H9 (cell line): ENCODE measurements around the gene PTH2R. TPM values are rescaled to one million over a fixed set of nuclear protein-coding genes. Genes with fewer than 3 reads are reported as not detected.

Source experiments
- DNase-seq: peaks from one replicate; pipeline ENCODE4 v3.0.0-alpha.2; 2017
- H2AFZ ChIP-seq: one replicate; pipeline ENCODE4 v1.6.1; 2013; ENCODE audit warnings: mild to moderate bottlenecking, low read length, control low read depth, moderate library complexity
- H2AK5ac ChIP-seq: 2 replicates; pipeline ENCODE4 v1.6.1; 2013; ENCODE audit warnings: low read length, control low read depth, mixed read lengths; ENCODE audit not compliant: insufficient read length
- H2BK120ac ChIP-seq: one replicate; pipeline ENCODE4 v1.6.1; 2013; ENCODE audit warnings: low read depth, mild to moderate bottlenecking, low read length, control low read depth, inconsistent platforms; ENCODE audit not compliant: poor library complexity, severe bottlenecking
- H2BK12ac ChIP-seq: 2 replicates; pipeline ENCODE4 v1.6.1; 2013; ENCODE audit warnings: low read length, control low read depth, mixed read lengths, low read depth; ENCODE audit not compliant: insufficient read length
- H2BK15ac ChIP-seq: 2 replicates; pipeline ENCODE4 v1.6.1; 2013; ENCODE audit warnings: low read depth, low read length, control low read depth
- H2BK20ac ChIP-seq: one replicate; pipeline ENCODE4 v1.6.1; 2013; ENCODE audit warnings: low read depth, mild to moderate bottlenecking, low read length, control low read depth, inconsistent platforms; ENCODE audit not compliant: poor library complexity, severe bottlenecking
- H2BK5ac ChIP-seq: 2 replicates; pipeline ENCODE4 v1.6.1; 2013; ENCODE audit warnings: low read length, control low read depth, mixed read lengths; ENCODE audit not compliant: insufficient read length
- H3K14ac ChIP-seq: 2 replicates; pipeline ENCODE4 v1.6.1; 2013; ENCODE audit warnings: low read length, control low read depth; ENCODE audit not compliant: insufficient read depth
- H3K18ac ChIP-seq: 2 replicates; pipeline ENCODE4 v1.6.1; 2013; ENCODE audit warnings: low read depth, mild to moderate bottlenecking, mixed read lengths, low read length, control low read depth; ENCODE audit not compliant: insufficient read length
- H3K23ac ChIP-seq: 2 replicates; pipeline ENCODE4 v1.6.1; 2013; ENCODE audit warnings: low read length, control low read depth, mixed read lengths, low read depth; ENCODE audit not compliant: insufficient read length
- H3K23me2 ChIP-seq: 2 replicates; pipeline ENCODE4 v1.6.1; 2013; ENCODE audit warnings: low read depth, mild to moderate bottlenecking, mixed read lengths, low read length, control low read depth; ENCODE audit not compliant: insufficient read length, poor library complexity, severe bottlenecking
- H3K27ac ChIP-seq: 2 replicates; pipeline ENCODE4 v1.5.1; 2013; ENCODE audit warnings: low read length, control low read depth, mixed read lengths, low read depth; ENCODE audit not compliant: insufficient read length
- H3K27me3 ChIP-seq: 2 replicates; pipeline ENCODE4 v1.6.1; 2013; ENCODE audit warnings: low read length, control low read depth, inconsistent platforms; ENCODE audit not compliant: insufficient read depth
- H3K4ac ChIP-seq: 2 replicates; pipeline ENCODE4 v1.6.1; 2013; ENCODE audit warnings: low read depth, mild to moderate bottlenecking, control low read depth, inconsistent platforms, low read length, moderate library complexity
- H3K4me1 ChIP-seq: 2 replicates; pipeline ENCODE4 v1.6.1; 2013; ENCODE audit warnings: low read length, control low read depth, inconsistent platforms; ENCODE audit not compliant: insufficient read depth
- H3K4me2 ChIP-seq: 2 replicates; pipeline ENCODE4 v1.6.1; 2013; ENCODE audit warnings: low read length, control low read depth, mixed read lengths; ENCODE audit not compliant: insufficient read length, insufficient read depth
- H3K56ac ChIP-seq: 2 replicates; pipeline ENCODE4 v1.6.1; 2013; ENCODE audit warnings: low read depth, mild to moderate bottlenecking, mixed read lengths, low read length, control low read depth; ENCODE audit not compliant: insufficient read length
- H3K79me1 ChIP-seq: 2 replicates; pipeline ENCODE4 v1.6.1; 2013; ENCODE audit warnings: low read depth, mild to moderate bottlenecking, moderate library complexity, low read length, control low read depth, inconsistent platforms; ENCODE audit not compliant: insufficient read depth, poor library complexity, severe bottlenecking
- H3K79me2 ChIP-seq: 2 replicates; pipeline ENCODE4 v1.6.1; 2013; ENCODE audit warnings: low read length, control low read depth, inconsistent platforms; ENCODE audit not compliant: insufficient read depth
- H3K9ac ChIP-seq: 2 replicates; pipeline ENCODE4 v1.6.1; 2013; ENCODE audit warnings: low read length, control low read depth, mixed read lengths; ENCODE audit not compliant: insufficient read length; ENCODE audit errors: extremely low read depth
- H3K9me3 ChIP-seq: one replicate; pipeline ENCODE4 v1.6.1; 2013; ENCODE audit warnings: low read depth, low read length, inconsistent platforms; ENCODE audit not compliant: control insufficient read depth
- H3T11ph ChIP-seq: one replicate; pipeline ENCODE4 v1.6.1; 2013; ENCODE audit warnings: mild to moderate bottlenecking, low read length, control low read depth, inconsistent platforms
- H4K20me1 ChIP-seq: one replicate; pipeline ENCODE4 v1.6.1; 2013; ENCODE audit not compliant: control insufficient read depth, insufficient read length, insufficient read depth
- H4K5ac ChIP-seq: 2 replicates; pipeline ENCODE4 v1.6.1; 2013; ENCODE audit warnings: low read depth, mild to moderate bottlenecking, mixed read lengths, low read length, control low read depth; ENCODE audit not compliant: insufficient read length
- H4K8ac ChIP-seq: replicated peaks from 2 replicates; pipeline ENCODE4 v1.6.1; 2013; ENCODE audit warnings: low read length, control low read depth, mixed read lengths, low read depth; ENCODE audit not compliant: insufficient read length
- H4K91ac ChIP-seq: 2 replicates; pipeline ENCODE4 v1.6.1; 2013; ENCODE audit warnings: low read depth, mild to moderate bottlenecking, moderate library complexity, mixed read lengths, low read length, control low read depth; ENCODE audit not compliant: insufficient read length
- H3K27ac Mint-ChIP-seq, 3 experiments: 2 replicates in 2 of 3; 3 replicates in 1 of 3; pipeline ENCODE4 v1.8.0; 2020 to 2021; ENCODE audit warnings: mixed read lengths in 3 of 3, mild to moderate bottlenecking in 1 of 3, moderate library complexity in 1 of 3
- H3K27me3 Mint-ChIP-seq: 2 replicates; pipeline ENCODE4 v1.8.0; 2021; ENCODE audit warnings: low read depth, mild to moderate bottlenecking, moderate library complexity, mixed read lengths
- H3K36me3 Mint-ChIP-seq, 3 experiments: 2 replicates in 2 of 3; 3 replicates in 1 of 3; pipeline ENCODE4 v1.8.0; 2020 to 2021; ENCODE audit warnings: low read depth in 3 of 3, mixed read lengths in 3 of 3; ENCODE audit not compliant: insufficient read depth in 1 of 3
- H3K4me1 Mint-ChIP-seq, 2 experiments: 2 replicates each; pipeline ENCODE4 v1.8.0; 2020; ENCODE audit warnings: mixed read lengths in 2 of 2
- H3K4me3 Mint-ChIP-seq, 2 experiments: 2 replicates in 1 of 2; 3 replicates in 1 of 2; pipeline ENCODE4 v1.8.0; 2020 to 2021; ENCODE audit warnings: mild to moderate bottlenecking in 2 of 2, mixed read lengths in 2 of 2, moderate library complexity in 1 of 2
- H3K9me3 Mint-ChIP-seq, 2 experiments: 2 replicates in 1 of 2; 3 replicates in 1 of 2; pipeline ENCODE4 v1.8.0; 2020; ENCODE audit warnings: mild to moderate bottlenecking in 2 of 2, mixed read lengths in 2 of 2, moderate library complexity in 1 of 2
- CTCF ChIP-seq: fragments of 200-600 bp; sonication (generic); conservative IDR thresholded peaks from 3 replicates; pipeline ENCODE4 v1.8.0; 2021; ENCODE audit warnings: antibody characterized with exemption, mild to moderate bottlenecking
- WGBS: extraction: QIAGEN DNeasy Blood & Tissue Kit; methylation state at CpG from one replicate; pipeline ENCODE4 v1.1.7; 2013; ENCODE audit warnings: missing lambda C conversion rate, low lambda C conversion rate, mixed read lengths; ENCODE audit not compliant: insufficient read length; ENCODE audit errors: extremely low coverage; 5-methylcytosine and 5-hydroxymethylcytosine counted together
- total RNA-seq: library from RNA; stranded (reverse); gene quantifications from 2 replicates; pipeline ENCODE4 v1.2.1, GENCODE V29; 2021

The PTH2R gene
- total RNA-seq, 1 experiment from 2014 or later, result 0.20 TPM

DNA sequence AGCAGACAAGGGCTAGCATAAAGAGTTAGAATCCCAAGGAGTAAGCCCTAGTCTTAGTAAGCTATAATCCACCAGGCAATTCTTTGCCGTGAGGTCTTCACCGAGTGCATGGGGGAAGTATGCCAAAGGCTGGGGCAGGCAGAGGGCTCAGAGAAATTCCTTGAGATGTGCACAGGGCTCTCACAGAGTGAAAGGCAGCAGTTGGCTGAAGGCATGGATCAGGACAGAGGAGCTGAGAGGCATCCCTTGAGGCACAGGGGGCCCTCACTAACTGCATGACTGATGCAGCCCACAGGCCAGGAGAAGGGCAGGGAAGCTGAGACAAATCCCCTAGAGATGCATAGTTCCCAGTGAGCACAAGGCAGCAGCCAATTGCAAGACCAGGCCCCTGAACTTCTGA lies 34.1 kb downstream of the PTH2R start:
- WGBS, result no CpG with 5 or more reads among the region's 2 CpGs

More for the DNA sequence above, 34.1 kb downstream of the PTH2R start:
- Histone ChIP-seq H2BK20ac (no peak overlapping the region), H2BK15ac (no peak overlapping the region), H3K18ac (no peak overlapping the region), H4K91ac (no peak overlapping the region), H2BK5ac (no peak overlapping the region), H3K9ac (no peak overlapping the region), H2AFZ (no peak overlapping the region), H3K79me1 (no peaks in the 10 kb centered on the region), H4K5ac (no peak overlapping the region), H3K4me2 (no peak overlapping the region), H3K56ac (no peak overlapping the region), H2BK120ac (no peak overlapping the region), H2AK5ac (no peak overlapping the region), H3K9me3 (no peaks in the 10 kb centered on the region), H3K27ac (no peak overlapping the region), H3K27me3 (no peaks in the 10 kb centered on the region), H3T11ph (no peak overlapping the region), H2BK12ac (no peak overlapping the region), H3K4me1 (no peaks in the 10 kb centered on the region), H3K79me2 (no peaks in the 10 kb centered on the region), H3K23ac (no peak overlapping the region), H3K14ac (no peak overlapping the region; the same call in 1 of the 2 replicates), H3K4ac (no peak overlapping the region), H4K8ac (no peak overlapping the region), H3K23me2 (no peaks in the 10 kb centered on the region), H4K20me1 (no peaks in the 10 kb centered on the region)
- no peaks in the 10 kb centered on the region for H3K4me1 Mint-ChIP-seq
- no peaks in the 10 kb centered on the region for H3K36me3 Mint-ChIP-seq
- H3K27ac Mint-ChIP-seq, result no peak overlapping the region; a peak in 1 of 7 replicates
- H3K27me3 Mint-ChIP-seq, result no peaks in the 10 kb centered on the region; the same call in none of the 2 replicates
- TF ChIP-seq CTCF, result no peak
- H3K9me3 Mint-ChIP-seq, result no peaks in the 10 kb centered on the region
- H3K4me3 Mint-ChIP-seq, result no peak overlapping the region
- DNase-seq, result no peak
